GM21825 (cell line): ENCODE data around the gene HSD11B2.

Source experiments
- ATAC-seq: cut with Tn5 transposase; IDR thresholded peaks from one replicate; pipeline ENCODE4 v1.9.1; 2021; ENCODE audit warnings: mild to moderate bottlenecking, moderate library complexity; ENCODE audit not compliant: unreplicated experiment

Gene HSD11B2

GRCh38 chr16:67431775-67432505 is 1.0 kb downstream of the HSD11B2 start:
- no peak for ATAC-seq

GRCh38 chr16:67432506-67432890 is 1.6 kb downstream of the HSD11B2 start:
- ATAC-seq = no peak

DNA sequence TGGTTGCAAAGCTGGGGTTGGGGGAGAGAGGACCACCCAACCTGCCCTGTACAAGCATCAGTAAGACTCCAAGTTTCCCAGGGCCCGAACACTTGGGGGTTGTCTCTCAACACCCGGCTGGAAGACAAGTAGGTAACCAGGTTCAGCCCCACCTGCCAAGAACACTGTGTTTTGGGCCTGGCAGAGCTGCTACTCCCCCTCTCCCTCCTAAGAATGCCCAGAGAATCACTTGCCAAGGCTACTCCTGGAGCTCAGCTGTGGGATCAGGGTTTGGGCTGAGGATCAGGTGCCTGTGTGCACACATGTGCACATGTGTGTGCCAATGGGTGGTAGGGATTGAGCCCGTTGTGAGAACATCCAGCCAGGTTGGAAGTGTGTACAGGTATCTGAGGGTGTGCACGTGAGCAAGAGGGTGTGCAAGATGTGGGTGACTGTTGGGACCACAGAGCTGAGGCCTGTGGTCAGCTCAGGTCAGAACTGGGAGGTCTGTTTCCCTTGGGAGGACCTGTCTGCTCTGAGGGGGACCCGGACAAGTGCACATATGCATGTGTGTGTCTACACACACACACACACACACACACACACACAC is 2.3 kb downstream of the HSD11B2 start:
- ATAC-seq = no peak

DNA sequence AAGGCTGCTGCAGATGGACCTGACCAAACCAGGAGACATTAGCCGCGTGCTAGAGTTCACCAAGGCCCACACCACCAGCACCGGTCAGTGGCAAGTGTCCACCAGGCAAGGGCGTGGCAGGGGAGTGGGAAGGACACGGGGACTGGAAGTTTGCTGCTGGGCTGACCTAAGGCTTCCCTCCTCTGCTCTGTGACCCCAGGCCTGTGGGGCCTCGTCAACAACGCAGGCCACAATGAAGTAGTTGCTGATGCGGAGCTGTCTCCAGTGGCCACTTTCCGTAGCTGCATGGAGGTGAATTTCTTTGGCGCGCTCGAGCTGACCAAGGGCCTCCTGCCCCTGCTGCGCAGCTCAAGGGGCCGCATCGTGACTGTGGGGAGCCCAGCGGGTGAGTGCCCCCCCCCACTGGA is 4.8 kb downstream of the HSD11B2 start:
- ATAC-seq = no peak

- no peak for ATAC-seq
Observed at GRCh38 chr16:67436640-67437193, 5.8 kb downstream of the HSD11B2 start.

DNA sequence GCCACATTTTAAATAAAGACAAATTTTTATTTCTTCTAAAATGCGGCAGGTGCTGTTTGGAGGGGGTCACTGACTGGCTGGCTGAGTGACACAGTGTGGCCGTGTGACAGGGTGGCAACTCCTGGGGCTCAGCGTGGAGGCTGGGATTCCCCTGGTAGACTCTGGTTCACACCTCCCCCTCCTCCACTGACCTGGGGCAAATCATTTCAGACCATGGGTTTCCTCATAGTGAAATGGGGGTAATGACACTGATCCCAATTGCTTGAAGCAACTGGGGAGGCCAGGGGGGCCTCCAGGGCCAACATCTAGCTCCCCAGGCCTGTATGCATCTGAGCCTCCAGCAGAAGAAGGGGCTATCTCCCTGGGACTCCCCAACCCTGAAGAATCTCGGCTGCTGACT is 6.6 kb downstream of the HSD11B2 start:
- no peak for ATAC-seq

DNA sequence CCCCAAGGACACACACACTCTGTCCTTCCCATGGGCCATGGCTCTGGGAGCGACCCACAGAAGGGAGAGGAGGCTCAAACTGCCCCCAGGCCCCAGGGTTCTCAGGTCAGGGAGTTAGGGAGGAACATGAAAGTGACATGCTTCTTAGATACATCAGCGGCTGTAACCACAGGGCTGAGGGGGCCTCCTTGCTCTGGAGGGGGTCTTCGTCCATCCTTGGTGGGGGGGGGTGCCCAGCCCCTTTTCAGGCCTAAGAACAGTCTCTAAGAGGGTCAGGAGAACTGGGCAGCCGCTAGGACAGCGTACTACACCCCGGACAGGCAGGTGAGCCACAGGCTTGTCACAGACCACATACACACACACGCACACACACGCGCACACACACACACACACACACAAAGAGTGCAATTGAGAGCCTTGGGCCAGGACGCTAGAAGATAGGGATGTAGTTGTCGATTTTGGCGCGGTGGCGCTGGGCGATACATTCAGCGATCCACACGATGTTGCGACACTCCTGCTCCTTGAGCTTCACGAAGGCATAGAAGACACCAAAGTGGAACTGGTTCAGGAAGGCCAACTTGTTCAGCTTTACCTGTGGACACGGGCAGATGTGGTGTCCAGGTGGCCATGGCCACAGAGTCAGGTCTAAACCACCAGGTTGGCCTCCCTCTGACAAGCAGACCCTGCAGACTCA is 7.3 kb downstream of the HSD11B2 start:
- no peak for ATAC-seq

GRCh38 chr16:67438824-67439393 is 8.0 kb downstream of the HSD11B2 start:
- ATAC-seq = no peak

- no peak for ATAC-seq
Observed at GRCh38 chr16:67441271-67441753, 10.4 kb downstream of the HSD11B2 start.

DNA sequence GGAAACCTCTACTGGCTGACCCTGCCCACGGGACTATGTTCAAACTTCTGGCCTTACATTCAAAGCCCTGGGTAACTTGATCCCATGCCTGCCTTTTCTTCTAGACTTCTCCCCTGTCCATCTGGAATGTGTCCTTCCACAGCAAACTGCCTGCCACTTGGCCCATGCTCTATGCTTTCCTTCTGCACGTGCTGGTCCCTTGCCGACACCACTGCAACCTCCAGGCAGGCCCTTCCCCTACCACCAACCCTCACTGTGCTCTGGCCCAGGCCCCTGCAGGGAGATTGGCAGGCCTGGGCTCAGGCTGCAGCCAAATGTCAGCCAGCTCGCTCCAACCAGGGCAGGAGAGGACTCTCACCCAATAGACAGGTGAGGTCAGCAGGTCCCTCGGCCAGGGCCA is 11.0 kb downstream of the HSD11B2 start:
- no peak for ATAC-seq

DNA sequence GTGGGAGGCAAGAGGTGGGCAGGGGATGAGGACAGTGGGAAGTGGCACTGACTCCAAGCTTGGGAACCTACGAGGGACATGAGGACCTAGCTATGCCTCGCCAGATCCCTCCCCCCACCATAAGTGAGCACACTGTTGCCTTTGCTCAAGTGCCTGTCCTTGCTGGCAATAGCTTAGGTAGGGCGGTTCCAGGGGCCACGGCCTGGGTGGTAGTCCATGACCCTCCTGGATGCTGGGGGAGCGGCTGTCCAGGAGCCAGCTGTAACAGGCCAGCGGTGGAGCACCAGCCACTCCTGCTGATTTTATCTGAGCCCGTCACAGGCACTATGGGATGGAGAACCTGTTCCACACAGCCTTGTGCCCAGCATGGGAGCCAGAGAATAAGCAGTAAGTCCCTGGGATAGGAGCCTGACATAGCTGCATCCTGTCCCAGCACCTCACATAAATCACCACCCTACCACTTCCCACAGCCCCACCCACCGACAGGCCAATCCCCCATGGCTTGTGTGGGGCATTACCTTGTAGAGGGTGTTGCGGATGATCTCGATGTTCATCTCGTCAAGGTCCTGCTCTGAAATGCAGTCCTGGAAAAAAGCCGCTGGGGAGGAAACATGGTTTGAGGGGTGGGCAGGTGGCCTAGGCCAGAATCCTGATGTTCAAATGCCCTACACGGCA is 11.8 kb downstream of the HSD11B2 start:
- ATAC-seq = no peak

GRCh38 chr16:67443265-67443664 is 12.3 kb downstream of the HSD11B2 start:
- no peak for ATAC-seq

DNA sequence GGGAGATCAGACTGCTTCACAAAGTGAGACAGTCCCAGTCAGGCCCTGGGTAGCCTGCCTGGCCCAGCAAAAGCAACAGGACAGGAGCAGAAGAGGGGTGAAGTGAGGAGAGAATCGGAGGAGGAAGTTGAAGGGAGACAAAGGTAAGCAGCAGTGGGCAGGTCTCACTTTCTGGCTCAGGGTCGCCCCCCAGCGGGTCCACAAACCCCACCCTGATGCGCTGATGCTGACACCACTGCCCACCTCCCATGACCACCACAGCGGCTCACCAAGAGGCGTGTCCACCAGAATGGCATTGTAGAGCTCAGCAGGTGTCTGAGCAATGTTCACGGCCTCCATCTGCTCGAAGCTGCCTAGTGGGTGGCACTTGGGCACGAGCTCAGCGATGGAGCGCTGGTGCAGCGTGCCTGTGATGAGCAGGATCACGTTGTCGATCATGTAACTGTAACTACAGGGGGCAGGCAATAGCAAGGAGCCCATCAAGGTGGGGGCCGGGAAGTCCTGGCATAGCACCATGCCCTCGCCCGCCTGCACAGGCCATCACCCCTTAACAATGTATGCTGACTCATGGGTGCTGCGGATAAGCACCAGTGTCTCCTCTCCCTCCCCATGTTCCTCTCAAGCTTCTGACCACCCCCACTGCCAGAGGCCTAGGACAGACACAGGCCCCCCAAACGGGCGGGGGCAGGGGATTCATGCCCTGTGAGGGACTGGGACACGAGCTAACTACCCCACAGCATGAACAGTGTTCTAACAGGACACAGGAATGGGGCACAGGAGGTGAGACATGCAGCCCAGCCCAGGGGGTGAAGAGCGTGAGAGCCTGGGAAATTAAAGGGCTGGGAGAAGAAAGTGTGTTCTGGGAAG is 13.6 kb downstream of the HSD11B2 start:
- ATAC-seq = no peak

GRCh38 chr16:67445126-67445426 is 14.2 kb downstream of the HSD11B2 start:
- ATAC-seq = no peak

- no peak for ATAC-seq
Observed at GRCh38 chr16:67445441-67445912, 14.6 kb downstream of the HSD11B2 start.

GRCh38 chr16:67445913-67446907 is 15.3 kb downstream of the HSD11B2 start:
- no peak for ATAC-seq

DNA sequence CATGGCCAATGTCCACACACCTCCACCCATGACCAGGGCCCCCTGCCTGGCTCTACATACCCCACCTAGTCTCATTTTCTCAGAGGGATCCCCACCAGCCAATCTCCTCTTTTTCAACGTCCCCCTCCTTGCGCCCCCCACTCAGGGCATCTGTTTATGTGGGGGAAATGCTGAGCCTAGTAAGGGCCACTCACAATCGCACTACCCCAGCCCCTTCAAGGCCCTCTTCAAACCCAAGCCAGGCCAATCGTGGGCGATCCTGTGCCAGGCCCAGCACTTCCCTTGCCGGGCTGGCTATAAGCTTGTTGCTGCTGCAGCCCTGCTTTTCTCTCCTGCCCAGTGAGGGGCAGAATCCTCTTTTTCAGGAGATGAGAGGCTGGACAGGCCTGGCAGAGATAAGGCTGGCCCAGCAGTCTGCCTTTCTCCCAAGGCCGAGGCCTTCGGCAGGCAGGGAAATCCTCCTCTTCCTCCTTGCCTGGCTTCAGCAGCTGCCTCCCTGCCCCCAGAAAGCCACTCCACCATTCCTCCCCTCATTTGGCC is 16.1 kb downstream of the HSD11B2 start:
- no peak for ATAC-seq

DNA sequence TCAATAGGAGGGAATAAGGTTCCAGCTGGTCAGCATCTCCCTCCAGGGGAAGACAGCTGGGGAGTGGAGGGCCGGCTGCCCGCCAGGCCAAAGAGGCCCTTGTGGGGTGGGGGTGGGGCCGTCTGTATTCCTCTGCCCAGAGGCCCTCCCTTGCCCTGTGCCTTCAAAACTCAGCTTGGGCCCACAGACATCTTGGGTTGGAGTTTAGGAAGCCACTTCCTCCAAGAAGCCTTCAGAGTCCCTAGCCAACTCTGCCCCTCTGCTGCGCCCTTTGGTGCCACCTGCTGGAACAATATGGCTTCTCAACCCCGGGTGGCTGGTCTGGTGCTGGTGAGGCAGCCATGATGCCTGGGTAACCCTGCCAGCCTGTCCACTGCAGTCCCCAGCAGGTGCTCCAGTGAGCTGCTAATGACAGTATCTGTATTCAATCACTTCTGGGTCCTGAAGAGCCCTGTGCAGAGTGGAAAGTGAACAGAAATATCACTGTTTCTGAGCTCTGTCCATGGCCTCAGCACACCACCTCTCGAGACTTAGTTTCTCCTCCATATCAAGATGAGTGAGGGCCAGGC is 16.7 kb downstream of the HSD11B2 start:
- ATAC-seq = no peak
